ENCODE measurements around the gene ZIC4.

The ZIC4 gene

DNA sequence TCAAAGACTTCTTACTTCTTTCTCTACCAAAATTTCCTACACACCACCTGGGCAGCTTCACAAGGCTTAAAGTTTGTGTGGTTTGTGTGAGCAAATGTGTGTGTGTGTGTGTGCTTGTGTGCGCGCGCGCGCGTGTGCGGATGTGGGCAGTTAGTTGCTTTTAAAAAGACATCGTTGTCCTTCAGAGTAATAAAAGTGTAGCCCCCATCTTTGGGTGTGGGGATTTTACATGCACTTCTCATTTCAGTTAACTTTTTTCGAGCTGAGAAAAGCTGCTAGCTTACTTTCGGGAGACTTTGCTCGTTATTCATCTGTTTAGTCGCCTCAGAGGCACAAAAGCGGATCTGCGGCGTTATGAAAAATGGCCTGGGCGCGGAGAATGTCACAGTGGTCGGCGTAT, 36.0 kb downstream of the ZIC4 start:
- TF ChIP-seq CTCF (conservative IDR thresholded peaks at IDR 0.05): no peak
- TF ChIP-seq ZFX (IDR thresholded peaks at IDR 0.05): no peak
- H3K27ac ChIP-seq: no peak overlapping the region

GRCh38 chr3:147369661-147370123, 36.7 kb downstream of the ZIC4 start:
- no peak overlapping the region for H3K27ac ChIP-seq
- no peak for TF ChIP-seq ZFX (IDR thresholded peaks at IDR 0.05)
- TF ChIP-seq CTCF (conservative IDR thresholded peaks at IDR 0.05): no peak

DNA sequence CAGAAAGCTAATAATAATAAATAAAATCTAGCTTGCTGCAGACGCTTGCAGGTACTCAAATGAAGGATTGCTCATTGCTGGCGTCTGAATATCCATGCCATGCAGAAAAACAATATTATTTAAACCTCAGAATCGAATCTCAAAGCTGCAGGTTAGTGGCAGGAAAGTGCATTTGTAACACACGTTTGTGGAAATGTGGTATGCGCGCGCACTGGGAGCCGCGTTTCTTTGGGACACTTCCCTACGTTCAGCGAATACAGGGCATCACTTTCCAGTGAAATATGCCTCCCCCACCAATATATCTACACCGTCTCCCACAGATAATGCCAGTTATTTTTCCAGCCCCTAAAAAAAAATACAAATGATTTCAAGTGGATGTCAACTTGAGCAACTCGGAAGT, 37.1 kb downstream of the ZIC4 start:
- H3K27ac ChIP-seq: no peak overlapping the region
- TF ChIP-seq ZFX (IDR thresholded peaks at IDR 0.05) (no peak), CTCF (conservative IDR thresholded peaks at IDR 0.05) (no peak)

- no peak overlapping the region for H3K27ac ChIP-seq
- TF ChIP-seq CTCF (conservative IDR thresholded peaks at IDR 0.05) (no peak), ZFX (IDR thresholded peaks at IDR 0.05) (no peak)
Observed at GRCh38 chr3:147368561-147369221, 37.7 kb downstream of the ZIC4 start.

DNA sequence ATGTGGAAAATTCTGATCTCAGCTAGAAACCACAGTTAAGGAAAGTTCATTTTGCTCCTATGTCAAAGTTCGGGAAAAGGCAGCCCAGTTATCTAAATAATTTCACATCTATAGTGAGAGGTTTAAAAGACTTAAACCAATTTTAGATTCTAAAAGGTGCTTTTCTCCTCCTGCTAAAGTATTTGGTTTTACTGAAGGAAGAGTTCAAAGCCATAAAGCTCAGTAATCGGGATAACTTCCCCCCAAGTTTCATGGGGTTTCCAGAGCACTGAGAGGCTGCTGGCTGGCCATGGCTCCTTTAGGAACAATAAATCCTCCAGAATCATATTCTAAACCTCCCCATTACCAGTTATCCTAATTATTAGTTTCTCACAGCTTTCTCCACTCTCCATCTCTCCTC, 38.2 kb downstream of the ZIC4 start:
- TF ChIP-seq CTCF (conservative IDR thresholded peaks at IDR 0.05) (no peak), ZFX (IDR thresholded peaks at IDR 0.05) (no peak)
- no peak overlapping the region for H3K27ac ChIP-seq

GRCh38 chr3:147367676-147368075, 38.7 kb downstream of the ZIC4 start:
- no peak overlapping the region for H3K27ac ChIP-seq

More at GRCh38 chr3:147367676-147368075, 38.7 kb downstream of the ZIC4 start:
- TF ChIP-seq ZFX (IDR thresholded peaks at IDR 0.05): no peak
- no peak for TF ChIP-seq CTCF (conservative IDR thresholded peaks at IDR 0.05)
